HG02759 (cell line): Measurements from ENCODE around the gene SALL3.
"Not testable (repeated sequence)": the region's sequence is repeated elsewhere in the genome, so short reads cannot be mapped to it uniquely, and the experiment has no call there.

ENCODE experiments used
- ATAC-seq: cut with Tn5 transposase; IDR thresholded peaks from one replicate; pipeline ENCODE4 v1.9.1; 2021; ENCODE audit warnings: mild to moderate bottlenecking, moderate library complexity; ENCODE audit not compliant: unreplicated experiment

Gene SALL3

GRCh38 chr18:78979730-78980278, at the start of gene SALL3:
SALL3 (plus strand) TSS chr18:78979818; CDS start chr18:78980275, 457 bp downstream.
- ATAC-seq = no peak

- ATAC-seq = no peak
These were observed 47.3 kb upstream of the SALL3 start for GRCh38 chr18:78932281-78932680.

GRCh38 chr18:78934003-78934402, 45.6 kb upstream of the SALL3 start:
- ATAC-seq = no peak

- no peak for ATAC-seq
These were observed 44.9 kb upstream of the SALL3 start for GRCh38 chr18:78934551-78935225.

GRCh38 chr18:78935406-78935805, 44.2 kb upstream of the SALL3 start:
- no peak for ATAC-seq

- ATAC-seq = no peak
These were observed 43.2 kb upstream of the SALL3 start for GRCh38 chr18:78936251-78937005.

GRCh38 chr18:78937166-78937565, 42.5 kb upstream of the SALL3 start:
- ATAC-seq = no peak

- no peak for ATAC-seq
These were observed 40.5 kb upstream of the SALL3 start for GRCh38 chr18:78939105-78939504.

- no peak for ATAC-seq
These were observed 39.7 kb upstream of the SALL3 start for GRCh38 chr18:78939734-78940494.

GRCh38 chr18:78942236-78942635, 37.4 kb upstream of the SALL3 start:
- ATAC-seq = not testable (repeated sequence)

- ATAC-seq = no peak
These were observed 34.0 kb upstream of the SALL3 start for GRCh38 chr18:78945628-78946027.

GRCh38 chr18:78947291-78947690, 32.3 kb upstream of the SALL3 start:
- no peak for ATAC-seq

- no peak for ATAC-seq
These were observed 31.4 kb upstream of the SALL3 start for GRCh38 chr18:78948221-78948620.

GRCh38 chr18:78948707-78949106, 30.9 kb upstream of the SALL3 start:
- no peak for ATAC-seq

GRCh38 chr18:78949216-78949615, 30.4 kb upstream of the SALL3 start:
- no peak for ATAC-seq

GRCh38 chr18:78950386-78950785, 29.2 kb upstream of the SALL3 start:
- ATAC-seq = no peak

- no peak for ATAC-seq
These were observed 26.1 kb upstream of the SALL3 start for GRCh38 chr18:78953566-78953965.

- ATAC-seq = no peak
These were observed 24.6 kb upstream of the SALL3 start for GRCh38 chr18:78955051-78955450.

GRCh38 chr18:78957140-78957539, 22.5 kb upstream of the SALL3 start:
- no peak for ATAC-seq

- no peak for ATAC-seq
These were observed 18.9 kb upstream of the SALL3 start for GRCh38 chr18:78960709-78961108.

- ATAC-seq = no peak
These were observed 17.5 kb upstream of the SALL3 start for GRCh38 chr18:78962098-78962497.
